Liver (tissue), 9 donors: ENCODE measurements around the gene SMIM1. TPM values are rescaled to one million over a fixed set of nuclear protein-coding genes. Genes with fewer than 3 reads are reported as not detected.

Source experiments
- DNase-seq: peaks from one replicate; pipeline ENCODE4 v3.0.0-alpha.2; 2017; ENCODE audit warnings: low spot score
- H3K27ac ChIP-seq, 2 donors: one replicate each; pipeline ENCODE4 v1.7.0; 2013; ENCODE audit warnings: inconsistent platforms in 2 of 2, low read length in 2 of 2, control low read depth in 1 of 2, low read depth in 1 of 2, mild to moderate bottlenecking in 1 of 2
- H3K27me3 ChIP-seq, 4 donors: one replicate each; pipeline versions ENCODE4 v1.6.1 to v1.7.0; 2013; ENCODE audit warnings: low read length in 3 of 4, inconsistent platforms in 1 of 4, mild to moderate bottlenecking in 1 of 4, moderate library complexity in 1 of 4; ENCODE audit not compliant: control insufficient read depth in 4 of 4, insufficient read depth in 4 of 4
- H3K36me3 ChIP-seq, 4 donors: one replicate each; pipeline versions ENCODE4 v1.6.1 to v1.7.0; 2013; ENCODE audit warnings: low read length in 3 of 4, mild to moderate bottlenecking in 3 of 4, low read depth in 1 of 4, moderate library complexity in 1 of 4; ENCODE audit not compliant: control insufficient read depth in 4 of 4, insufficient read depth in 3 of 4
- H3K4me1 ChIP-seq, 4 donors: one replicate each; pipeline versions ENCODE4 v1.6.1 to v1.7.0; 2013; ENCODE audit warnings: low read length in 3 of 4, mild to moderate bottlenecking in 3 of 4, moderate library complexity in 1 of 4; ENCODE audit not compliant: control insufficient read depth in 4 of 4, insufficient read depth in 4 of 4
- H3K4me3 ChIP-seq, 3 donors: one replicate each; pipeline versions ENCODE4 v1.6.1 to v1.7.0; 2013; ENCODE audit warnings: low read length in 3 of 3, control low read depth in 1 of 3, low read depth in 1 of 3, mild to moderate bottlenecking in 1 of 3
- H3K9ac ChIP-seq, 2 donors: one replicate each; pipeline ENCODE4 v1.7.0; 2013; ENCODE audit warnings: low read length in 2 of 2, mild to moderate bottlenecking in 2 of 2, moderate library complexity in 2 of 2, control low read depth in 1 of 2, low read depth in 1 of 2
- H3K9me3 ChIP-seq, 4 donors: one replicate each; pipeline versions ENCODE4 v1.6.1 to v1.7.0; 2013; ENCODE audit warnings: low read length in 3 of 4; ENCODE audit not compliant: control insufficient read depth in 4 of 4
- ATF3 ChIP-seq: IDR thresholded peaks from 2 replicates; pipeline ENCODE4 v1.6.1; 2016; ENCODE audit warnings: antibody characterized with exemption
- CTCF ChIP-seq: fragments of 150-350 bp; IDR thresholded peaks from 2 replicates; pipeline ENCODE4 v1.5.1; 2017; ENCODE audit warnings: improper control_type of control experiment, low read depth, low read length; ENCODE audit not compliant: missing input control
- EGR1 ChIP-seq, 2 donors: IDR thresholded peaks; 2 replicates each; pipeline ENCODE4 v1.6.1; 2016 to 2018; ENCODE audit warnings: antibody characterized with exemption in 2 of 2, low read depth in 2 of 2
- FOXA1 ChIP-seq: IDR thresholded peaks from 2 replicates; pipeline ENCODE4 v1.6.1; 2016; ENCODE audit warnings: antibody characterized with exemption
- FOXA2 ChIP-seq: IDR thresholded peaks from 2 replicates; pipeline ENCODE4 v1.6.1; 2016; ENCODE audit warnings: antibody characterized with exemption
- GABPA ChIP-seq, 2 donors: IDR thresholded peaks in 1 of 2; conservative IDR thresholded peaks in 1 of 2; 2 replicates each; pipeline ENCODE4 v1.6.1; 2016; ENCODE audit warnings: antibody characterized with exemption in 2 of 2, mild to moderate bottlenecking in 1 of 2, moderate library complexity in 1 of 2
- HNF4A ChIP-seq, 2 donors: conservative IDR thresholded peaks; 2 replicates each; pipeline ENCODE4 v1.6.1; 2016; ENCODE audit warnings: antibody characterized with exemption in 2 of 2, mild to moderate bottlenecking in 2 of 2
- HNF4G ChIP-seq: IDR thresholded peaks from 2 replicates; pipeline ENCODE4 v1.6.1; 2016; ENCODE audit warnings: antibody characterized with exemption
- JUND ChIP-seq, 2 donors: IDR thresholded peaks; 2 replicates each; pipeline ENCODE4 v1.6.1; 2016; ENCODE audit warnings: antibody characterized with exemption in 2 of 2
- MAX ChIP-seq: IDR thresholded peaks from 2 replicates; pipeline ENCODE4 v1.6.1; 2016; ENCODE audit warnings: antibody characterized with exemption
- NR2F2 ChIP-seq: IDR thresholded peaks from 2 replicates; pipeline ENCODE4 v1.6.1; 2016; ENCODE audit warnings: antibody characterized with exemption
- RAD21 ChIP-seq, 2 donors: IDR thresholded peaks; 2 replicates each; pipeline ENCODE4 v1.6.1; 2016; ENCODE audit warnings: antibody characterized with exemption in 2 of 2, mild to moderate bottlenecking in 2 of 2
- REST ChIP-seq: IDR thresholded peaks from 2 replicates; pipeline ENCODE4 v1.6.1; 2016; ENCODE audit warnings: antibody characterized with exemption, mild to moderate bottlenecking
- RXRA ChIP-seq, 2 donors: IDR thresholded peaks; 2 replicates each; pipeline ENCODE4 v1.6.1; 2017 to 2018; ENCODE audit warnings: antibody characterized with exemption in 2 of 2, mild to moderate bottlenecking in 1 of 2
- SP1 ChIP-seq: IDR thresholded peaks from 2 replicates; pipeline ENCODE4 v1.6.1; 2018; ENCODE audit warnings: antibody characterized with exemption, mild to moderate bottlenecking
- TAF1 ChIP-seq: conservative IDR thresholded peaks from 2 replicates; pipeline ENCODE4 v1.6.1; 2016; ENCODE audit warnings: antibody characterized with exemption, mild to moderate bottlenecking
- YY1 ChIP-seq: IDR thresholded peaks from 2 replicates; pipeline ENCODE4 v1.6.1; 2016; ENCODE audit warnings: antibody characterized with exemption, mild to moderate bottlenecking
- ZBTB33 ChIP-seq: IDR thresholded peaks from 2 replicates; pipeline ENCODE4 v1.6.1; 2016; ENCODE audit warnings: antibody characterized with exemption
- WGBS: extraction: QIAGEN DNeasy Blood & Tissue Kit; methylation state at CpG from one replicate; pipeline ENCODE4 v1.1.7; 2013; 5-methylcytosine and 5-hydroxymethylcytosine counted together
- polyA plus RNA-seq, 2 donors: library from polyadenylated mRNA; stranded (reverse) in 1 of 2; unstranded in 1 of 2; fragments of 200-250 nt in 1 of 2; fragments of >200 nt in 1 of 2; fragmentation: Nextera tagmentation in 1 of 2; extraction: Ambion mirVana in 1 of 2; gene quantifications; one replicate each; pipeline versions ENCODE4 v1.2.1 to v1.2.3, GENCODE V29; 2013 to 2015
- total RNA-seq, 2 donors: library from RNA; depleted of rRNA; stranded (reverse); fragments of >200 nt; gene quantifications; one replicate each; pipeline ENCODE4 v1.2.3, GENCODE V29; 2014
- donor health status: healthy.
- donor health status: healthy.
- donor health status: healthy.
- donor health status: healthy.
- donor health status: healthy.

SMIM1 gene
- total and polyA plus RNA-seq, 4 donors, result 1.8 to 82.9 (median 10.3) TPM

GRCh38 chr1:3738943-3739342 lies 33.6 kb upstream of the SMIM1 start (continued):
- TF ChIP-seq CTCF, result no peak

GRCh38 chr1:3740042-3740441 lies 32.5 kb upstream of the SMIM1 start:
- peaks cover 4 to 15% (median 5%) of the 10 kb centered on the region in 4 donors for H3K4me1 ChIP-seq
- no peak for DNase-seq
- WGBS, result 33% methylated on average over 9 of the region's 9 CpGs
- peaks cover 3 to 41% (median 11%) of the 10 kb centered on the region in 4 donors for H3K36me3 ChIP-seq
- H3K9ac ChIP-seq, result no peak overlapping the region
- H3K4me3 ChIP-seq, result no peak overlapping the region
- TF ChIP-seq TAF1, result no peak
- peak; percentile 64 for TF ChIP-seq HNF4G
- TF ChIP-seq FOXA1, result peak; percentile 56
- peak; percentile 91 to 93 for TF ChIP-seq HNF4A (conservative IDR thresholded peaks at IDR 0.05)
- TF ChIP-seq JUND (IDR thresholded peaks at IDR 0.05), result peak in 1 of 2 donors; percentile 46
- TF ChIP-seq SP1, result peak; percentile 91
- no peak for TF ChIP-seq MAX
- TF ChIP-seq NR2F2, result peak; percentile 97
- TF ChIP-seq REST, result no peak
- TF ChIP-seq ZBTB33, result no peak
- no peak for TF ChIP-seq YY1
- TF ChIP-seq ATF3, result no peak
- peak in 1 of 2 donors; percentile 30 for TF ChIP-seq EGR1 (IDR thresholded peaks at IDR 0.05; ENCODE audit: low read depth in 2 of 2)
- no peak for TF ChIP-seq FOXA2
- TF ChIP-seq RAD21 (IDR thresholded peaks at IDR 0.05), result no peak
- TF ChIP-seq CTCF, result no peak
- TF ChIP-seq RXRA (IDR thresholded peaks at IDR 0.05), result peak; percentile 100
- TF ChIP-seq GABPA (IDR thresholded peaks at IDR 0.05 in 1 of 2, conservative IDR thresholded peaks at IDR 0.05 in 1 of 2), result peak in 1 of 2 donors; percentile 78
- H3K27me3 ChIP-seq, result no peaks in the 10 kb centered on the region
- no peaks in the 10 kb centered on the region for H3K9me3 ChIP-seq
- H3K27ac ChIP-seq, result no peak overlapping the region
